Measurements from ENCODE around the gene ST8SIA4.

DNA sequence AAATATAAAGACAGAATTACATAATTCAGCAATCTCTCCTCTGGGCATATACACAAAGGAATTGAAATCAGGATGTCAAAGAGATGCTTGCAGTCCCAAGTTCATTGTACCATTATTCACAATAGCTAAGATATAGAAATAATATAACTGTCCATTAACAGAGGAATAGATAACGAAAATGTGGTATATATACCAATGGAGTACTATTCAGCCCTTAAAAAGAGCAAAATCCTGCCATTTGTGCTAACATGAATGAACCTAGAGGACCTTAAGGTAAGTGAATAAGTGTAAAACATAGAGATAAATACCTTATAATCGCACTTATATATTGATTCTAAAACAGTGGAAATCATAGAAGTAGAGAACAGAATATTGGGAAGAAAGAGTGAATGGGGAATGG is 7.0 kb downstream of the ST8SIA4 start:
- no peak for TF ChIP-seq EZH2 (IDR thresholded peaks at IDR 0.05; ENCODE audit: borderline replicate concordance, low read length)
- TF ChIP-seq CTCF (conservative IDR thresholded peaks at IDR 0.05 in 1 of 2, IDR thresholded peaks at IDR 0.05 in 1 of 2; ENCODE audit: extremely low read depth in 1 of 2, insufficient read depth in 1 of 2, low read depth in 1 of 2, low read length in 2 of 2): no peak
